Chondrocyte (in vitro differentiated cells): ENCODE data around the gene C1QTNF7. TPM values are rescaled to one million over a fixed set of nuclear protein-coding genes. Genes with fewer than 3 reads are reported as not detected.

Experiments used
- DNase-seq: peaks from one replicate; pipeline ENCODE4 v3.0.0; 2021; ENCODE audit warnings: mixed read lengths, low spot score
- H3K27ac Mint-ChIP-seq: one replicate; pipeline ENCODE4 v1.8.0; 2021; ENCODE audit warnings: mild to moderate bottlenecking, moderate library complexity, mixed read lengths; ENCODE audit not compliant: unreplicated experiment
- H3K27me3 Mint-ChIP-seq: 2 replicates; pipeline ENCODE4 v1.8.0; 2021; ENCODE audit warnings: low read depth, mixed read lengths
- H3K36me3 Mint-ChIP-seq: 2 replicates; pipeline ENCODE4 v1.8.0; 2021; ENCODE audit warnings: low read depth, mixed read lengths
- H3K4me1 Mint-ChIP-seq: 2 replicates; pipeline ENCODE4 v1.8.0; 2021; ENCODE audit warnings: low read depth, mild to moderate bottlenecking, mixed read lengths
- H3K4me3 Mint-ChIP-seq: one replicate; pipeline ENCODE4 v1.8.0; 2021; ENCODE audit warnings: mild to moderate bottlenecking, moderate library complexity, mixed read lengths; ENCODE audit not compliant: unreplicated experiment
- H3K9me3 Mint-ChIP-seq: 2 replicates; pipeline ENCODE4 v1.8.0; 2021; ENCODE audit warnings: low read depth, mixed read lengths
- CTCF ChIP-seq: fragments of 200-600 bp; sonication (generic); IDR thresholded peaks from 2 replicates; pipeline ENCODE4 v1.5.0; 2021; ENCODE audit warnings: antibody characterized with exemption, mild to moderate bottlenecking, moderate library complexity
- total RNA-seq: library from RNA; stranded (reverse); gene quantifications from 3 replicates; pipeline ENCODE4 v1.2.1, GENCODE V29; 2021

The C1QTNF7 gene
- total RNA-seq, 1 donor from 2014 or later, result 1.0 TPM

- Mint-ChIP-seq H3K36me3 (no peaks in the 10 kb centered on the region), H3K9me3 (no peaks in the 10 kb centered on the region), H3K27ac (no peak overlapping the region), H3K27me3 (no peaks in the 10 kb centered on the region), H3K4me3 (no peak overlapping the region), H3K4me1 (peaks cover 21% of the 10 kb centered on the region)
- DNase-seq, result no peak
- TF ChIP-seq CTCF, result no peak
Measured at GRCh38 chr4:15428611-15429010, 778 bp downstream of the C1QTNF7 start.

DNA sequence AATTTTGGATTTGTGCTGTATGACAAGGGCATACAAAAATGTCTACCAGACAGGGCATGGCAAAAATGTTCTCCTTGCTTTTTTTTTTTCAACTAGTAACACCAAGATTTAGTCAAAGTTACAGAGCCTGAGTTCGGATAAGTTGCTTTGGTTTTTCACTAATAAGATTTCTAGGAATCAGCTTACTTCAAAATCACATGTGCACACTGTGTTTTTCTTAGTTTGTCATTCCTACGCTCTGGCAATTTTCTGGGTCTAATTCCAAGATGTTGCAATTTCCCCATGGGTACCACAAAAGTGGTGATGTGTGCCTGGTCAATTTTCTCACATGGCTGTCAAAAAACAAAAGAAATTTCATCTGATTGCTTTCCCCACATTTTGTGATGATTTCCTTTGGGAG, 6.3 kb downstream of the C1QTNF7 start:
- Mint-ChIP-seq H3K27ac (peak overlapping the region; percentile 15), H3K27me3 (no peaks in the 10 kb centered on the region), H3K36me3 (no peaks in the 10 kb centered on the region), H3K9me3 (no peaks in the 10 kb centered on the region), H3K4me1 (peaks cover 33% of the 10 kb centered on the region), H3K4me3 (no peak overlapping the region)
- TF ChIP-seq CTCF, result no peak
- DNase-seq, result no peak

GRCh38 chr4:15434676-15435075, 6.8 kb downstream of the C1QTNF7 start:
- Mint-ChIP-seq H3K4me1 (peaks cover 35% of the 10 kb centered on the region), H3K9me3 (no peaks in the 10 kb centered on the region), H3K27ac (no peak overlapping the region), H3K27me3 (no peaks in the 10 kb centered on the region), H3K36me3 (no peaks in the 10 kb centered on the region), H3K4me3 (no peak overlapping the region)
- DNase-seq, result no peak
- no peak for TF ChIP-seq CTCF

DNA sequence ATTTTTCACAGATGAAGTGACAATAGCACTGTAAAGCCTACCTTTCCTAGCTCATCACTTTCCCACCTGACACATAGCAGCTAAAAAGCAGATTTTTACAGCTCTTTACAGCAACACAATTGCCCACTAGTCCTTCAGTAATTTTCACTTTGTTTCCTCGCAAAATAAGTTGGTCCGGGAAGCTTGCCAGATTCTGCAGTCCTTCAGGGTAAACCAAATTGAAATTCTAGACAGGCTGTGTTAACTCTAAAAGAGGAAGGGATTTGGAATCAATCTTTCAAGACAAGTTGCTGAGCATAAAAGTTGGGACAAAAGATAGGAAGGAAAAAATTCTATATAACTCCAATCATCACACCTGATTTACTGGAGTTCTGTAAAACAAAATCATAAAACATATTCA, 8.7 kb downstream of the C1QTNF7 start:
- no peak overlapping the region for H3K27ac Mint-ChIP-seq
- H3K9me3 Mint-ChIP-seq, result no peaks in the 10 kb centered on the region
- H3K4me3 Mint-ChIP-seq, result no peak overlapping the region
- DNase-seq, result no peak
- peaks cover 35% of the 10 kb centered on the region for H3K4me1 Mint-ChIP-seq
- H3K36me3 Mint-ChIP-seq, result no peaks in the 10 kb centered on the region
- no peak for TF ChIP-seq CTCF
- H3K27me3 Mint-ChIP-seq, result no peaks in the 10 kb centered on the region

DNA sequence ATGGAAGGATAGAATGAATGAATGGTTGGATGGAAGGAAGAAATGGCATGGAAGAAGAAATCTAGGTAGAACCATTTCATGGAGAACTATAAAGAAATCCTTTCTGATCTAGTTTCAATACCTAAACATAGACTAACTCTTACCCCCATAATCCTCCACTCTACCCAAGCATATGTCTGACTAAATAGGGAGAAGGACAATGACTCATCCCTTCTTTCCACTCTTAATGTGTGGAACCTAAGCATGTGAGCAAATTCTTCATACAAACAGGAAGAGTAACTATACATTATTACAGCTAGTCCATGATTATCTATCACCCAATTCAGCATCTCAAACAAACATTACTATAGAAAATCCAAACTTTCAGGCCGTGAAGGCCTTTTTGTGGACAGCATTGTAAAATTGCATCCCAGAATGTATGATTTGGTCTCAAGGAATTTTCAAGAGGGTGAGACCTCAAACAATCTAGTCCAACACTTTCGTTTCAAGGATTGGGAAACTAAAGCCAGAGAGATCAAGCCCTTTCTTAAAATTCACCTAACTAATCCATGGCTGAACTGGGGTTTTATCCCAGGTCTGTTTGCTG, 11.2 kb downstream of the C1QTNF7 start:
- no peaks in the 10 kb centered on the region for H3K36me3 Mint-ChIP-seq
- DNase-seq, result no peak
- H3K27me3 Mint-ChIP-seq, result no peaks in the 10 kb centered on the region
- H3K9me3 Mint-ChIP-seq, result no peaks in the 10 kb centered on the region
- no peak overlapping the region for H3K27ac Mint-ChIP-seq
- H3K4me3 Mint-ChIP-seq, result no peak overlapping the region
- no peak for TF ChIP-seq CTCF
- H3K4me1 Mint-ChIP-seq, result peaks cover 28% of the 10 kb centered on the region
